K562 (cell line): ENCODE data around the gene COL6A1.

Source experiments
- ELK1 ChIP-seq: sonication (generic); formaldehyde crosslinking; IDR thresholded peaks from 2 replicates; pipeline ENCODE4 v1.8.1; 2022; ENCODE audit warnings: missing genetic modification reagents
- ETS2 ChIP-seq: IDR thresholded peaks from 2 replicates; pipeline ENCODE4 v1.6.1; 2016; ENCODE audit warnings: borderline replicate concordance, missing genetic modification characterization, mild to moderate bottlenecking, moderate library complexity, missing compliant biosample characterization; ENCODE audit not compliant: poor library complexity, severe bottlenecking
- FOXM1 ChIP-seq, 2 experiments: fragments of 450-650 bp in 1 of 2; sonication (generic) in 1 of 2; formaldehyde crosslinking in 1 of 2; IDR thresholded peaks; 2 replicates each; pipeline versions ENCODE4 v1.6.1 to v1.9.0; 2017 to 2022; ENCODE audit warnings: low read depth in 2 of 2, mild to moderate bottlenecking in 2 of 2, missing genetic modification reagents in 1 of 2, moderate library complexity in 1 of 2
- HDGF ChIP-seq: fragments of 450-650 bp; IDR thresholded peaks from 2 replicates; pipeline ENCODE4 v1.6.1; 2016
- MLX ChIP-seq, 2 experiments: fragments of 450-650 bp in 1 of 2; sonication (generic) in 1 of 2; formaldehyde crosslinking; conservative IDR thresholded peaks; 2 replicates each; pipeline versions ENCODE4 v1.4.0 to v1.8.1; 2020 to 2022; ENCODE audit warnings: mild to moderate bottlenecking in 1 of 2, missing genetic modification reagents in 1 of 2
- POLR2G ChIP-seq: fragments of 200-400 bp; formaldehyde crosslinking; IDR thresholded peaks from 2 replicates; pipeline ENCODE4 v1.6.1; 2017; ENCODE audit warnings: low read depth, mild to moderate bottlenecking, antibody characterized with exemption, low read length, moderate library complexity
- RBM22 ChIP-seq: fragments of 200-400 bp; formaldehyde crosslinking; IDR thresholded peaks from 2 replicates; pipeline ENCODE4 v1.6.1; 2018; ENCODE audit warnings: low read length, low read depth; ENCODE audit not compliant: poor library complexity, severe bottlenecking
- RNF219 ChIP-seq: fragments of 250-450 bp; sonication (Bioruptor Pico); IDR thresholded peaks from 2 replicates; pipeline ENCODE4 v1.5.0; 2022; ENCODE audit warnings: mild to moderate bottlenecking
- SMARCA4 ChIP-seq: fragments of 450-650 bp; IDR thresholded peaks from 2 replicates; pipeline ENCODE4 v1.6.1; 2016
- ZNF121 ChIP-seq: sonication (generic); formaldehyde crosslinking; conservative IDR thresholded peaks from 2 replicates; pipeline ENCODE4 v1.8.0; 2022; ENCODE audit warnings: missing genetic modification reagents
- ZNF354B ChIP-seq: fragments of 250-450 bp; sonication (Bioruptor Pico); IDR thresholded peaks from 2 replicates; pipeline ENCODE4 v1.4.0; 2020
- ZSCAN29 ChIP-seq: fragments of 450-650 bp; IDR thresholded peaks from 2 replicates; pipeline ENCODE4 v1.6.1; 2017

- TF ChIP-seq ZSCAN29 = no peak
- no peak for TF ChIP-seq RBM22
- no peak for TF ChIP-seq SMARCA4
- no peak for TF ChIP-seq ZNF121 (CRISPR knock-in tag)
- no peak for TF ChIP-seq HDGF
- no peak for TF ChIP-seq FOXM1 (IDR thresholded peaks at IDR 0.05; ENCODE audit: low read depth)
- no peak for TF ChIP-seq FOXM1 (CRISPR knock-in tag; IDR thresholded peaks at IDR 0.05; ENCODE audit: low read depth)
- TF ChIP-seq POLR2G = no peak
- TF ChIP-seq ETS2 = no peak
- no peak for TF ChIP-seq MLX (CRISPR knock-in tag; conservative IDR thresholded peaks at IDR 0.05)
- TF ChIP-seq ZNF354B (CRISPR knock-in tag) = no peak
- TF ChIP-seq ELK1 (CRISPR knock-in tag) = no peak
- TF ChIP-seq RNF219 (CRISPR knock-in tag) = no peak
These were observed 33.8 kb upstream of the COL6A1 start for GRCh38 chr21:45947716-45948255.
